Measurements from ENCODE around the gene MTRFR. TPM values are rescaled to one million over a fixed set of nuclear protein-coding genes. Genes with fewer than 3 reads are reported as not detected.

Gene MTRFR
- polyA plus RNA-seq, 1 donor (not counting 4 experiments of a cell fraction or from before 2014, with no cell fraction given), result 8.5 TPM

DNA sequence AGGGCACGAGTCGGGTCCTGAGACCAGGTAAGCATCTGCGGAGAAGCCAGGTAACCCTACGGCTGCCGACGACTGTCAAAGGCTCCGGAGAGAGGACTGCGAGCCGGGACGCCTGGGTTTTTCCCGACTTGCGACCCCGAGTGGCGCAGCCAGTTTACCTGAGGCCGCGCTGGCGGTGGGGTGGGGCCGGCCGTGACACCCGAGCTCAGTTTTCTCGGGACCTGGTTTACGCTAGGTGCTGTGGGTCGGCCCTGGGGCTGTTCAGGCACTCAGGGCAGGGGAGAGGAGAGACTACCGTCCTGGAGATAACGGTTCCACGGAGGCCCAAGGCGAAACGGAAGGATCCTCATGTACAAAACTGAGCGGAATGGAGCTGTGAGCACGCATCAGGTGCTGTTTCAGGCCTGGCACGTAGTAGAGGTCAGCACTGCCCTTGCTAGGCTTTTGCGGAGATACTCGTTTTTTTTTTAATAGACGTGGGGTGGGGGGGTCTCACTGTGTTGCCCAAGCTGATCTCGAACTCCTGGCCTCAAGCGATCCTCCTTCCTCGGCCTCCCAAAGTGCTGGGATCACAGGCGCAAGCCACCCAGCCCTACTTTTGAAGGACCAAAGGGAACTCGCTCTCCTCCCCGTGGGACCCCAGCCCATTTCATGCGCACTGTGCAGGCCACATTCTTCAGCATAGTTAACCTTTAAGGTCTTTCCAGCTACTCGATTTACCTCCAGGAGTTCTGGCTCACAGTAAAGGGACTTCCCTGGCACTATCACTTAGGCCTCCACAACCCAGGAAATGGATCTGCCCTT is 471 bp downstream of the MTRFR start:
- H3K36me3 ChIP-seq (ENCODE audit: control insufficient read depth in 2 of 2, extremely low read depth in 1 of 2, insufficient read depth in 2 of 2, low read length in 2 of 2), result peaks cover 3 to 10% of the 10 kb centered on the region in 2 experiments
- TF ChIP-seq, protein P1, sequence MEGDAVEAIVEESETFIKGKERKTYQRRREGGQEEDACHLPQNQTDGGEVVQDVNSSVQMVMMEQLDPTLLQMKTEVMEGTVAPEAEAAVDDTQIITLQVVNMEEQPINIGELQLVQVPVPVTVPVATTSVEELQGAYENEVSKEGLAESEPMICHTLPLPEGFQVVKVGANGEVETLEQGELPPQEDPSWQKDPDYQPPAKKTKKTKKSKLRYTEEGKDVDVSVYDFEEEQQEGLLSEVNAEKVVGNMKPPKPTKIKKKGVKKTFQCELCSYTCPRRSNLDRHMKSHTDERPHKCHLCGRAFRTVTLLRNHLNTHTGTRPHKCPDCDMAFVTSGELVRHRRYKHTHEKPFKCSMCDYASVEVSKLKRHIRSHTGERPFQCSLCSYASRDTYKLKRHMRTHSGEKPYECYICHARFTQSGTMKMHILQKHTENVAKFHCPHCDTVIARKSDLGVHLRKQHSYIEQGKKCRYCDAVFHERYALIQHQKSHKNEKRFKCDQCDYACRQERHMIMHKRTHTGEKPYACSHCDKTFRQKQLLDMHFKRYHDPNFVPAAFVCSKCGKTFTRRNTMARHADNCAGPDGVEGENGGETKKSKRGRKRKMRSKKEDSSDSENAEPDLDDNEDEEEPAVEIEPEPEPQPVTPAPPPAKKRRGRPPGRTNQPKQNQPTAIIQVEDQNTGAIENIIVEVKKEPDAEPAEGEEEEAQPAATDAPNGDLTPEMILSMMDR (optimal IDR thresholded peaks at IDR 0.05 in 1 of 3, IDR thresholded peaks at IDR 0.05 in 1 of 3, conservative IDR thresholded peaks at IDR 0.05 in 1 of 3; ENCODE audit: extremely low read depth in 1 of 3, insufficient read depth in 2 of 3, low read length in 3 of 3), result no peak
- no peak for TF ChIP-seq EZH2 (IDR thresholded peaks at IDR 0.05; ENCODE audit: low read length)
- peak overlapping the region; percentile 79 for H3K27ac ChIP-seq (ENCODE audit: control insufficient read depth, insufficient read depth, low read length)
- dilution Hi-C loops (cut with MboI; ENCODE audit: extremely low pct_ligation_motif_present, low sequenced_read_pairs), result no loop called here
- no peaks in the 10 kb centered on the region for H3K27me3 ChIP-seq (ENCODE audit: control insufficient read depth, extremely low read depth, insufficient read depth, low read length)
- peak overlapping the region; percentile 66 to 92 (median 91) for H3K4me3 ChIP-seq (ENCODE audit: control insufficient read depth in 2 of 3, extremely low read depth in 1 of 3, insufficient read depth in 2 of 3, low read depth in 1 of 3, low read length in 3 of 3)
- peak overlapping the region; percentile 94 for H3K4me2 ChIP-seq (ENCODE audit: control insufficient read depth, extremely low read depth, insufficient read depth, low read depth, low read length)
- no peaks in the 10 kb centered on the region for H3K9me1 ChIP-seq (ENCODE audit: control insufficient read depth, extremely low read depth, insufficient read depth, low read length)
- peaks cover 32% of the 10 kb centered on the region for H3K4me1 ChIP-seq (ENCODE audit: control insufficient read depth, extremely low read depth, insufficient read depth, low read length)
- H3K9me3 ChIP-seq (ENCODE audit: control insufficient read depth, low read depth, low read length), result no peaks in the 10 kb centered on the region
- peaks cover 43% of the 10 kb centered on the region for H3K79me2 ChIP-seq (ENCODE audit: control insufficient read depth, insufficient read depth, low read length)
- peak overlapping the region; percentile 92 for H2AFZ ChIP-seq (ENCODE audit: control insufficient read depth, low read length)
- H3K9ac ChIP-seq (ENCODE audit: control insufficient read depth, extremely low read depth, insufficient read depth, low read length), result peak overlapping the region; percentile 86
- FAIRE-seq (no peak), DNase-seq (ENCODE audit: low read depth, low spot score) (no peak)
- no peaks in the 10 kb centered on the region for H4K20me1 ChIP-seq (ENCODE audit: control insufficient read depth, extremely low read depth, insufficient read depth, low read length)

GRCh38 chr12:123237646-123238329 is 4.6 kb downstream of the MTRFR start:
- Histone ChIP-seq H3K79me2 (ENCODE audit: control insufficient read depth, insufficient read depth, low read length) (peaks cover 45% of the 10 kb centered on the region), H2AFZ (ENCODE audit: control insufficient read depth, low read length) (no peak overlapping the region), H4K20me1 (ENCODE audit: control insufficient read depth, extremely low read depth, insufficient read depth, low read length) (no peaks in the 10 kb centered on the region), H3K27ac (ENCODE audit: control insufficient read depth, insufficient read depth, low read length) (peak overlapping the region; percentile 39), H3K9me3 (ENCODE audit: control insufficient read depth, low read depth, low read length) (no peaks in the 10 kb centered on the region), H3K9me1 (ENCODE audit: control insufficient read depth, extremely low read depth, insufficient read depth, low read length) (no peaks in the 10 kb centered on the region), H3K36me3 (ENCODE audit: control insufficient read depth in 2 of 2, extremely low read depth in 1 of 2, insufficient read depth in 2 of 2, low read length in 2 of 2) (peaks cover 9 to 10% of the 10 kb centered on the region in 2 experiments), H3K4me1 (ENCODE audit: control insufficient read depth, extremely low read depth, insufficient read depth, low read length) (peaks cover 29% of the 10 kb centered on the region), H3K9ac (ENCODE audit: control insufficient read depth, extremely low read depth, insufficient read depth, low read length) (no peak overlapping the region), H3K4me2 (ENCODE audit: control insufficient read depth, extremely low read depth, insufficient read depth, low read depth, low read length) (peak overlapping the region; percentile 13), H3K27me3 (ENCODE audit: control insufficient read depth, extremely low read depth, insufficient read depth, low read length) (no peaks in the 10 kb centered on the region), H3K4me3 (ENCODE audit: control insufficient read depth in 2 of 3, extremely low read depth in 1 of 3, insufficient read depth in 2 of 3, low read depth in 1 of 3, low read length in 3 of 3) (no peak overlapping the region)
- peak; percentile 53 for DNase-seq (ENCODE audit: low read depth, low spot score)
- TF ChIP-seq, protein P1 (optimal IDR thresholded peaks at IDR 0.05 in 1 of 3, IDR thresholded peaks at IDR 0.05 in 1 of 3, conservative IDR thresholded peaks at IDR 0.05 in 1 of 3; ENCODE audit: extremely low read depth in 1 of 3, insufficient read depth in 2 of 3, low read length in 3 of 3), result peak; percentile 56 to 72 (median 72)
- no peak for TF ChIP-seq EZH2 (IDR thresholded peaks at IDR 0.05; ENCODE audit: low read length)
- dilution Hi-C loops (cut with MboI; ENCODE audit: extremely low pct_ligation_motif_present, low sequenced_read_pairs), result no loop called here
- FAIRE-seq, result no peak

All from keratinocyte (primary cell).